KMS-11 (cell line): ENCODE data around the gene DHX34.

Source experiments
- H2AFZ ChIP-seq: fragments of 200-600 bp; sonication (generic); 2 replicates; pipeline ENCODE4 v1.6.1; 2016; ENCODE audit warnings: antibody characterized with exemption, mixed run types, low read depth
- H3K27ac ChIP-seq: fragments of 200-600 bp; sonication (generic); 2 replicates; pipeline ENCODE4 v1.6.1; 2016; ENCODE audit warnings: mild to moderate bottlenecking, mixed run types
- H3K27me3 ChIP-seq: fragments of 200-600 bp; sonication (generic); 2 replicates; pipeline ENCODE4 v1.6.1; 2017; ENCODE audit warnings: mild to moderate bottlenecking, low read depth, mixed run types, moderate library complexity; ENCODE audit not compliant: insufficient read depth
- H3K36me3 ChIP-seq: fragments of 200-600 bp; sonication (generic); 2 replicates; pipeline ENCODE4 v1.6.1; 2017; ENCODE audit warnings: mild to moderate bottlenecking, mixed run types; ENCODE audit not compliant: insufficient read depth
- H3K4me1 ChIP-seq: fragments of 200-600 bp; sonication (generic); 2 replicates; pipeline ENCODE4 v1.6.1; 2016; ENCODE audit warnings: mild to moderate bottlenecking, low read depth, mixed run types; ENCODE audit not compliant: poor library complexity, severe bottlenecking
- H3K4me2 ChIP-seq: fragments of 200-600 bp; sonication (generic); 2 replicates; pipeline ENCODE4 v1.7.0; 2016; ENCODE audit warnings: mild to moderate bottlenecking, mixed run types
- H3K4me3 ChIP-seq: fragments of 200-600 bp; sonication (generic); IDR thresholded peaks from 2 replicates; pipeline ENCODE4 v1.6.1; 2017; ENCODE audit warnings: low read depth, low read length, mixed read lengths; ENCODE audit not compliant: insufficient read depth
- H3K79me2 ChIP-seq: fragments of 200-600 bp; sonication (generic); 2 replicates; pipeline ENCODE4 v1.6.1; 2016; ENCODE audit warnings: low read depth, mixed run types; ENCODE audit not compliant: insufficient read depth
- H3K9ac ChIP-seq: fragments of 200-600 bp; sonication (generic); 2 replicates; pipeline ENCODE4 v1.6.1; 2016; ENCODE audit warnings: mild to moderate bottlenecking, mixed run types
- H4K20me1 ChIP-seq: fragments of 200-600 bp; sonication (generic); 2 replicates; pipeline ENCODE4 v1.6.1; 2016; ENCODE audit warnings: mild to moderate bottlenecking, mixed run types; ENCODE audit not compliant: insufficient read depth
- TF ChIP-seq, protein P1 (sequence below): fragments of 200-600 bp; sonication (generic); conservative IDR thresholded peaks from 2 replicates; pipeline ENCODE4 v1.6.1; 2017; ENCODE audit warnings: low read depth, mild to moderate bottlenecking, antibody characterized with exemption, low read length, moderate library complexity, mixed read lengths

Gene DHX34

DNA sequence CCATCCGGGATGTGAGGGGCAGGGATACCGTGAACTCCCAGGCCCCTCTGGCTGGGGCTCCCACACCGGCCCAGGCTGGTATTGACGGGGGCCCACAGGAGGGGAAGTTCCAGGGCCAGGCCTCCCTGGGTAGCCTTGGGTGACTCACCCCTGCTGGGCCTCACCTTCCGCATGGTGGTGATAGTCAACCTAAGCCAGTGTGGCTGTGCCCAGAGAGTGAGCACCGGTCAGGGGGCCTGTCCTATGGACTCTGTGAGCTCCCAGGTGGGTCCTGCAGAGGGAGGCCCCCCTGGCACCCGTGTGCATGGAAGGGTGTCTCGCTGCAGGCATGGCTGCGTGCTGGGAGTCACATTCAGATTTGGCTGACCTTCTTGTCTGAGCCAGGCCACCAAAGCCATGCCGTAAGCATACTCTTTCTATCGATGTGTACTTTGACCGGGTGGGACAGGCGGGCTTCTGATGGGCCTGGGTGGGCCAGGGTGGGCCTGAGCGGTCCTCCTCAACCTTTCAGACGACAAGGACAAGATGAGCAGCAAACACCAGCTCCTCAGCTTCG lies 27.6 kb downstream of the DHX34 start:
- H3K4me2 ChIP-seq = no peak overlapping the region
- H3K4me3 ChIP-seq = no peak overlapping the region
- no peak overlapping the region for H3K27ac ChIP-seq
- no peaks in the 10 kb centered on the region for H3K79me2 ChIP-seq
- TF ChIP-seq, protein P1, sequence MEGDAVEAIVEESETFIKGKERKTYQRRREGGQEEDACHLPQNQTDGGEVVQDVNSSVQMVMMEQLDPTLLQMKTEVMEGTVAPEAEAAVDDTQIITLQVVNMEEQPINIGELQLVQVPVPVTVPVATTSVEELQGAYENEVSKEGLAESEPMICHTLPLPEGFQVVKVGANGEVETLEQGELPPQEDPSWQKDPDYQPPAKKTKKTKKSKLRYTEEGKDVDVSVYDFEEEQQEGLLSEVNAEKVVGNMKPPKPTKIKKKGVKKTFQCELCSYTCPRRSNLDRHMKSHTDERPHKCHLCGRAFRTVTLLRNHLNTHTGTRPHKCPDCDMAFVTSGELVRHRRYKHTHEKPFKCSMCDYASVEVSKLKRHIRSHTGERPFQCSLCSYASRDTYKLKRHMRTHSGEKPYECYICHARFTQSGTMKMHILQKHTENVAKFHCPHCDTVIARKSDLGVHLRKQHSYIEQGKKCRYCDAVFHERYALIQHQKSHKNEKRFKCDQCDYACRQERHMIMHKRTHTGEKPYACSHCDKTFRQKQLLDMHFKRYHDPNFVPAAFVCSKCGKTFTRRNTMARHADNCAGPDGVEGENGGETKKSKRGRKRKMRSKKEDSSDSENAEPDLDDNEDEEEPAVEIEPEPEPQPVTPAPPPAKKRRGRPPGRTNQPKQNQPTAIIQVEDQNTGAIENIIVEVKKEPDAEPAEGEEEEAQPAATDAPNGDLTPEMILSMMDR = no peak
- H3K4me1 ChIP-seq = no peaks in the 10 kb centered on the region
- H3K36me3 ChIP-seq = 0 out of 2 replicates have a peak, but pooled peaks cover 3% of the 10 kb centered on the region
- H3K27me3 ChIP-seq = no peaks in the 10 kb centered on the region
- no peak overlapping the region for H3K9ac ChIP-seq
- no peaks in the 10 kb centered on the region for H4K20me1 ChIP-seq
- H2AFZ ChIP-seq = no peak overlapping the region

DNA sequence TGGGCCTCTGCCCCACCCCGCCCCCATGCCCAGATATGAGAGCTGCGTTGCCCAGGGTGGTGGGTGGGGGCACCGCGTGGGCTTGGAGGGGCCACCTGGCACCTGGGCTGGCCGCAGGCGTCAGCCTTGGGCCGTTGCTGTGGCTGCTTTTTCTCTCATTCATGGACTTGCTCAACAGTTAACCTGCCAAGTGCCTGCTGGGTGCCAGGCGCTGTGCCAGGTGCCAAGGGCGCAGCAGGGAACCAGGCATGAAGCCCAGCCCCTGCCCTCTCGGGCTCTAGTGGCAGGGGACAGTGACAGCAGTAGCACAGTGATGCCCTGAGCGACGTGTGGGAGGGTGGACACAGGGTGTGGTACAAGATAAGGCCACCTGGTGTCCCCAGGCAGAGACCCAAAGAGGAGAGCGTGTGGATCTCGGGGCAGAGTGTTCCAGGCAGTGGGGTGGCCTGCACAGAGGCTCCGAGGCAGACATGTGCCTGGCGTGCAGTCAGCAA lies 28.1 kb downstream of the DHX34 start:
- Histone ChIP-seq H3K27me3 (no peaks in the 10 kb centered on the region), H4K20me1 (no peaks in the 10 kb centered on the region), H3K9ac (no peak overlapping the region), H3K27ac (no peak overlapping the region), H3K79me2 (no peaks in the 10 kb centered on the region), H3K4me2 (no peak overlapping the region), H3K36me3 (0 out of 2 replicates have a peak, but pooled peaks cover 3% of the 10 kb centered on the region), H3K4me1 (no peaks in the 10 kb centered on the region), H2AFZ (no peak overlapping the region), H3K4me3 (no peak overlapping the region)
- TF ChIP-seq, protein P1 = no peak

DNA sequence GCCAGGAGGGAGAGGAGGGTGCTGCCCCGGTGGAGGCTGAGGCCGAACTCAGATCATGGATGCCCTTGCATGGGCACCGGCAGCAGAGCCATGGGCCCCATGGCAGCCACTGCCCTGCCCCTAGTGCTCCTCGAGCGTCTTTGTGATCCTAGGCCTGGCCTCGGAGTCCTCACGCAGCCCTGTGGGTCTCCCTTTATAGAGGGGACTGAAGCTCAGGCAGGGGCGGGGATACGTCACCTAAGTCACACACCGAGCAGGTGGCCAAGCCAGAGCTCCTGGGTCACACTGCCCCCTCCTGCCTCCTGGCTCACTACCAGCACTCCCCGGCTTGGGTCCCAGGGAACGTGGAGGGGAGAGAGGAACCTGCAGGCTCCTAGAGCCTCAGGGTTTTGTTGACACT lies 28.7 kb downstream of the DHX34 start:
- Histone ChIP-seq H3K4me1 (no peaks in the 10 kb centered on the region), H3K9ac (no peak overlapping the region), H2AFZ (no peak overlapping the region), H3K27ac (no peak overlapping the region), H3K4me2 (no peak overlapping the region), H3K4me3 (no peak overlapping the region), H4K20me1 (no peaks in the 10 kb centered on the region), H3K27me3 (no peaks in the 10 kb centered on the region), H3K36me3 (0 out of 2 replicates have a peak, but pooled peaks cover 3% of the 10 kb centered on the region), H3K79me2 (no peaks in the 10 kb centered on the region)
- TF ChIP-seq, protein P1 = no peak

DNA sequence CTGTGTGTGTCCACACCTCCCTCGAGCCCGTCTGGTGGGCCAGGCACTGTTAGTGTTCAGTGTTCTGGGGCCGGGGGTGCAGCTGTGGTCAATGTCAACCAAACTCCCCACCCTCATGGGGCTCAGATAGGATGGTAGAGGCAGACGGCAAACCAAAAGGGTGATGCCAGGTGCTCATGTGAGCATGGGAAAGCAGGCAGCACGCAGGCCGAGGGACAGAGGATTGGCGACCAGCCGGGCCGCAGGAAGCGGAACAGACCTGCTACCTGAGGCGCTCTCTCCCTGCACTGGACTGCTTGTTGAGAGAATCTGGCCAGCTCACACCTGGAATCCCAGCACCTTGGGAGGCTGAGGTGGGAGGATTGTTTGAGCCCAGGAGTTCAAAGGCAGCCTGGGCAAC lies 29.1 kb downstream of the DHX34 start:
- no peak overlapping the region for H3K4me3 ChIP-seq
- H3K27ac ChIP-seq = no peak overlapping the region
- no peaks in the 10 kb centered on the region for H3K4me1 ChIP-seq
- no peaks in the 10 kb centered on the region for H4K20me1 ChIP-seq
- H3K79me2 ChIP-seq = no peaks in the 10 kb centered on the region
- H3K9ac ChIP-seq = no peak overlapping the region
- 0 out of 2 replicates have a peak, but pooled peaks cover 3% of the 10 kb centered on the region for H3K36me3 ChIP-seq
- no peak overlapping the region for H2AFZ ChIP-seq
- no peaks in the 10 kb centered on the region for H3K27me3 ChIP-seq
- TF ChIP-seq, protein P1 = no peak
- H3K4me2 ChIP-seq = no peak overlapping the region
